ENCODE data around the gene MSMB. TPM values are rescaled to one million over a fixed set of nuclear protein-coding genes. Genes with fewer than 3 reads are reported as not detected.
A peak's percentile ranks its signal among the peaks of the same experiment; 100 is the strongest.

The MSMB gene
- total and polyA plus RNA-seq, 9 of the 15 experiments (the other 6 are each of a cell fraction or from before 2014, with no cell fraction given), result 0.21 to 0.60 TPM; not detected in 7

DNA sequence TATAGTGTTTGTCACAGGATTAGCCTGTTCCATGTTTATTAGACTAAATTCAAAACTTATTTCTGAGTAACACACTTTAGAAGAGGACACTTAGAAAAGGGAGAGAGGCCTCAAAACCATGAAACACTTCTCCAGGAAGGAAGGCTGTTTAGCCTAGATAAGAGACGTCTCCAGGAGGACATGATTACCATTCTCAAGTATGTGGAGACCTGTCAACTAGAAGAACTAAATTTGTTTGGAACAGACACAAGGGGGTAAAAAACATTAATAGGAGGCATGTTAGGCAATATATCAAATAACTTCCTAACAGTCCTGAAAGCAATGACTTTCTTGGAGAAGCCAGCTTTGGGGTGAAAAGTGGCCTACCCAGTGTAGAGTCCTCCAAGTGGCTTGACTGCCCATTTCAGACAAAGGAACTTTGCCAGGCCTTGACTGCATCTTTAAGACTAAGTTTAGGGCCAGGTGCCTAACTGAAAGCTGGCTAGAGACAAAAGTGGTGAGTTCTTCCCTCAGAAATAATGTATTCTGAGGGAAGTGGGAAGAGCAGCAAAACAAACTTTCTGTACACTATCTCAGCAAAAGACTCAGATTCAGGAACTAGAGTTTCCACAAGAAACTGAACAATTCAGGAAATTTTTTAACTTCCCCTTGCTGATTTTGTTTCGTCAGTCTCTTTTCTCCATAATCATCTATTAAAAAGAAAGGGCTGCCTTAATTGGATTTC, 27.5 kb downstream of the MSMB start:
- H4K20me1 ChIP-seq (replicated peaks; ENCODE audit: control insufficient read depth, insufficient read depth, low read length), result peaks cover 19% of the 10 kb centered on the region
- peaks cover 67% of the 10 kb centered on the region for H3K36me3 ChIP-seq (ENCODE audit: control insufficient read depth, insufficient read depth, low read length)
- no peak for FAIRE-seq
- POLR2A ChIA-PET, result interaction anchor here (1.2 to 11.8 kb wide), 4 partner anchors 10 to 22 kb away, joined by 3 to 136 read pairs (median 26); no protein-coding TSS in a partner anchor
- in situ Hi-C loops (cut with MboI) (no loop called here), intact Hi-C loops (cut with micrococcal nuclease) (loop anchor here (2.0 kb wide), 1 partner anchor 18 kb away; no protein-coding TSS in a partner anchor)
- H3K4me1 ChIP-seq (replicated peaks in 1 of 2; ENCODE audit: control insufficient read depth in 2 of 2, insufficient read depth in 2 of 2, low read length in 2 of 2), result peaks cover 32 to 51% of the 10 kb centered on the region in 2 experiments
- peaks cover 97% of the 10 kb centered on the region for H3K79me2 ChIP-seq (ENCODE audit: control insufficient read depth, insufficient read depth, low read length)
- 0% methylated on average over 2 of the region's 2 CpGs for WGBS (ENCODE audit: insufficient coverage, low coverage, missing lambda C conversion rate)
- H3K4me3 ChIP-seq, result peak overlapping the region; percentile 13; the same call in 1 of the 2 replicates
- CTCF ChIA-PET (ENCODE audit: low intra/inter-chr PET ratio), result no interaction called here
- H3K4me2 ChIP-seq (ENCODE audit: insufficient read depth, low read length), result peak overlapping the region; percentile 87
- DNase-seq (ENCODE audit: extremely low read depth in 1 of 4, low spot score in 3 of 4), result peak in 3 of 4 experiments; percentile 43 to 85 (median 76)
- H3K9ac ChIP-seq (ENCODE audit: insufficient read depth in 1 of 2, low read depth in 2 of 2, low read length in 2 of 2), result peak overlapping the region in 1 of 2 experiments; percentile 76; a peak in 3 of 4 replicates
- H3K27ac ChIP-seq (ENCODE audit: extremely low read depth, low read depth, low read length), result peak overlapping the region; percentile 83
- no peaks in the 10 kb centered on the region for H3K27me3 ChIP-seq (ENCODE audit: control insufficient read depth in 2 of 2, insufficient read depth in 2 of 2, low read length in 2 of 2)
- H3K9me1 ChIP-seq (ENCODE audit: control insufficient read depth, insufficient read depth, low read length), result no peaks in the 10 kb centered on the region
- BruUV-seq (replicated peaks), result no TSS peak
- ATAC-seq, result peak; percentile 58
- no peak overlapping the region for H2AFZ ChIP-seq (ENCODE audit: low read depth, low read length)
- no peaks in the 10 kb centered on the region for H3K9me3 ChIP-seq (replicated peaks; ENCODE audit: control insufficient read depth, insufficient read depth, low read depth, low read length)
- TF ChIP-seq CBFA2T2 (conservative IDR thresholded peaks at IDR 0.05) (peak; percentile 88), MCM7 (IDR thresholded peaks at IDR 0.05) (no peak), ARNT (IDR thresholded peaks at IDR 0.05) (peak in 1 of 2 experiments; percentile 78; a peak in 1 of 4 replicates), PHB2 (IDR thresholded peaks at IDR 0.05; ENCODE audit: low read depth) (no peak), TBP (optimal IDR thresholded peaks at IDR 0.05; ENCODE audit: low read depth, low read length) (no peak), KDM4B (IDR thresholded peaks at IDR 0.05; ENCODE audit: borderline replicate concordance in 2 of 2, low read depth in 1 of 2) (no peak), ZFX (CRISPR knock-in tag; IDR thresholded peaks at IDR 0.05) (0 out of 2 replicates have a peak, but pooled peaks have one; percentile 21)
- TF ChIP-seq, protein P1, sequence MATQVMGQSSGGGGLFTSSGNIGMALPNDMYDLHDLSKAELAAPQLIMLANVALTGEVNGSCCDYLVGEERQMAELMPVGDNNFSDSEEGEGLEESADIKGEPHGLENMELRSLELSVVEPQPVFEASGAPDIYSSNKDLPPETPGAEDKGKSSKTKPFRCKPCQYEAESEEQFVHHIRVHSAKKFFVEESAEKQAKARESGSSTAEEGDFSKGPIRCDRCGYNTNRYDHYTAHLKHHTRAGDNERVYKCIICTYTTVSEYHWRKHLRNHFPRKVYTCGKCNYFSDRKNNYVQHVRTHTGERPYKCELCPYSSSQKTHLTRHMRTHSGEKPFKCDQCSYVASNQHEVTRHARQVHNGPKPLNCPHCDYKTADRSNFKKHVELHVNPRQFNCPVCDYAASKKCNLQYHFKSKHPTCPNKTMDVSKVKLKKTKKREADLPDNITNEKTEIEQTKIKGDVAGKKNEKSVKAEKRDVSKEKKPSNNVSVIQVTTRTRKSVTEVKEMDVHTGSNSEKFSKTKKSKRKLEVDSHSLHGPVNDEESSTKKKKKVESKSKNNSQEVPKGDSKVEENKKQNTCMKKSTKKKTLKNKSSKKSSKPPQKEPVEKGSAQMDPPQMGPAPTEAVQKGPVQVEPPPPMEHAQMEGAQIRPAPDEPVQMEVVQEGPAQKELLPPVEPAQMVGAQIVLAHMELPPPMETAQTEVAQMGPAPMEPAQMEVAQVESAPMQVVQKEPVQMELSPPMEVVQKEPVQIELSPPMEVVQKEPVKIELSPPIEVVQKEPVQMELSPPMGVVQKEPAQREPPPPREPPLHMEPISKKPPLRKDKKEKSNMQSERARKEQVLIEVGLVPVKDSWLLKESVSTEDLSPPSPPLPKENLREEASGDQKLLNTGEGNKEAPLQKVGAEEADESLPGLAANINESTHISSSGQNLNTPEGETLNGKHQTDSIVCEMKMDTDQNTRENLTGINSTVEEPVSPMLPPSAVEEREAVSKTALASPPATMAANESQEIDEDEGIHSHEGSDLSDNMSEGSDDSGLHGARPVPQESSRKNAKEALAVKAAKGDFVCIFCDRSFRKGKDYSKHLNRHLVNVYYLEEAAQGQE (IDR thresholded peaks at IDR 0.05; ENCODE audit: borderline replicate concordance), result peak; percentile 6; the same call in 1 of the 2 replicates
- TF ChIP-seq, protein P1 (CRISPR knock-in tag; IDR thresholded peaks at IDR 0.05; ENCODE audit: low read depth), result no peak
- TF ChIP-seq, protein P2, sequence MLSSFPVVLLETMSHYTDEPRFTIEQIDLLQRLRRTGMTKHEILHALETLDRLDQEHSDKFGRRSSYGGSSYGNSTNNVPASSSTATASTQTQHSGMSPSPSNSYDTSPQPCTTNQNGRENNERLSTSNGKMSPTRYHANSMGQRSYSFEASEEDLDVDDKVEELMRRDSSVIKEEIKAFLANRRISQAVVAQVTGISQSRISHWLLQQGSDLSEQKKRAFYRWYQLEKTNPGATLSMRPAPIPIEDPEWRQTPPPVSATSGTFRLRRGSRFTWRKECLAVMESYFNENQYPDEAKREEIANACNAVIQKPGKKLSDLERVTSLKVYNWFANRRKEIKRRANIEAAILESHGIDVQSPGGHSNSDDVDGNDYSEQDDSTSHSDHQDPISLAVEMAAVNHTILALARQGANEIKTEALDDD (IDR thresholded peaks at IDR 0.05), result peak; percentile 95
